Stimulated activated naive CD8-positive, alpha-beta T cell treated with anti-CD3 and anti-CD28 coated beads, Interleukin-15, Interleukin-2, amounts not matched to agents 100 U/mL and 50 U/mL, for 24 hours (primary cell): ENCODE data around the gene NUP50.

Source experiments
- ATAC-seq: fragments of 150-1000 bp; cut with Tn5 transposase; one replicate; pipeline ENCODE4 v1.10.0; 2021
- DNase-seq: peaks from one replicate; pipeline ENCODE4 v3.0.0; 2021

NUP50 gene

GRCh38 chr22:45163451-45164269, at the start of gene NUP50:
NUP50 (plus strand) TSS chr22:45163925; CDS start chr22:45168178, 4,253 bp downstream.
- peak; percentile 97 for DNase-seq
- peak; percentile 85 for ATAC-seq

GRCh38 chr22:45120440-45120839, 43.3 kb upstream of the NUP50 start:
- DNase-seq: no peak
- no peak for ATAC-seq

GRCh38 chr22:45120931-45121330, 42.8 kb upstream of the NUP50 start:
- DNase-seq (no peak), ATAC-seq (no peak)

- DNase-seq (no peak), ATAC-seq (no peak)
Measured at GRCh38 chr22:45124176-45124847, 39.4 kb upstream of the NUP50 start.

- ATAC-seq (no peak), DNase-seq (no peak)
Measured at GRCh38 chr22:45125188-45125587, 38.5 kb upstream of the NUP50 start.

GRCh38 chr22:45127866-45128265, 35.9 kb upstream of the NUP50 start:
- ATAC-seq (no peak), DNase-seq (no peak)

- ATAC-seq: peak; percentile 94
Measured at GRCh38 chr22:45129703-45130524, 33.8 kb upstream of the NUP50 start.

GRCh38 chr22:45130891-45131290, 32.8 kb upstream of the NUP50 start:
- DNase-seq (no peak), ATAC-seq (no peak)

More at GRCh38 chr22:45129703-45130524, 33.8 kb upstream of the NUP50 start:
- DNase-seq: peak; percentile 33

- DNase-seq (no peak), ATAC-seq (no peak)
Measured at GRCh38 chr22:45131749-45132148, 32.0 kb upstream of the NUP50 start.

- no peak for ATAC-seq
- DNase-seq: no peak
Measured at GRCh38 chr22:45134313-45134712, 29.4 kb upstream of the NUP50 start.

GRCh38 chr22:45136594-45136993, 27.1 kb upstream of the NUP50 start:
- no peak for DNase-seq
- ATAC-seq: no peak

- ATAC-seq: no peak
- no peak for DNase-seq
Measured at GRCh38 chr22:45139693-45140092, 24.0 kb upstream of the NUP50 start.

GRCh38 chr22:45142376-45142775, 21.3 kb upstream of the NUP50 start:
- DNase-seq (no peak), ATAC-seq (no peak)

GRCh38 chr22:45144916-45145315, 18.8 kb upstream of the NUP50 start:
- no peak for DNase-seq
- ATAC-seq: no peak

GRCh38 chr22:45149671-45150070, 14.1 kb upstream of the NUP50 start:
- ATAC-seq (no peak), DNase-seq (no peak)

GRCh38 chr22:45150139-45150538, 13.6 kb upstream of the NUP50 start:
- ATAC-seq (no peak), DNase-seq (no peak)

GRCh38 chr22:45151503-45151902, 12.2 kb upstream of the NUP50 start:
- ATAC-seq (no peak), DNase-seq (no peak)

- ATAC-seq (no peak), DNase-seq (no peak)
Measured at GRCh38 chr22:45154383-45154782, 9.3 kb upstream of the NUP50 start.

- DNase-seq (no peak), ATAC-seq (no peak)
Measured at GRCh38 chr22:45155050-45155840, 8.5 kb upstream of the NUP50 start.

- no peak for ATAC-seq
- DNase-seq: no peak
Measured at GRCh38 chr22:45157907-45158306, 5.8 kb upstream of the NUP50 start.

GRCh38 chr22:45159652-45160462, 3.9 kb upstream of the NUP50 start:
- DNase-seq: no peak
- no peak for ATAC-seq
